Natural killer cell (primary cell): ENCODE results near the gene CYTH4. TPM values are rescaled to one million over a fixed set of nuclear protein-coding genes. Genes with fewer than 3 reads are reported as not detected.

Source experiments
- ATAC-seq, 3 donors: fragments of 150-1000 bp in 2 of 3; fragments of 200-7000 bp in 1 of 3; cut with Tn5 transposase; 1 replicate in 1 of 3; 2 replicates in 2 of 3; pipeline ENCODE4 v1.10.0; 2021; ENCODE audit warnings: mild to moderate bottlenecking in 2 of 3, moderate library complexity in 2 of 3
- DNase-seq, 2 donors: peaks; one replicate each; pipeline versions ENCODE4 v3.0.0 to v3.0.0-alpha.2; 2013 to 2021; ENCODE audit warnings: mixed read lengths in 1 of 2
- H3K27ac ChIP-seq: one replicate; pipeline ENCODE4 v1.5.1; 2013; ENCODE audit warnings: mild to moderate bottlenecking, low read length
- H3K27me3 ChIP-seq: one replicate; pipeline ENCODE4 v1.6.1; 2013; ENCODE audit warnings: low read length; ENCODE audit not compliant: control insufficient read depth, insufficient read depth
- H3K36me3 ChIP-seq: one replicate; pipeline ENCODE4 v1.6.1; 2013; ENCODE audit warnings: low read length; ENCODE audit not compliant: control insufficient read depth, insufficient read depth
- H3K4me1 ChIP-seq: one replicate; pipeline ENCODE4 v1.6.1; 2013; ENCODE audit warnings: low read length; ENCODE audit not compliant: control insufficient read depth, insufficient read depth
- H3K4me3 ChIP-seq: one replicate; pipeline ENCODE4 v1.5.1; 2013; ENCODE audit warnings: low read length
- H3K9me3 ChIP-seq: one replicate; pipeline ENCODE4 v1.6.1; 2013; ENCODE audit warnings: low read length; ENCODE audit not compliant: control insufficient read depth, insufficient read depth
- H3K27ac Mint-ChIP-seq, 2 donors: one replicate each; pipeline ENCODE4 v1.8.0; 2022; ENCODE audit warnings: mild to moderate bottlenecking in 2 of 2, mixed read lengths in 2 of 2, moderate library complexity in 1 of 2
- H3K27me3 Mint-ChIP-seq, 2 donors: one replicate each; pipeline ENCODE4 v1.8.0; 2022; ENCODE audit warnings: low read depth in 2 of 2, mixed read lengths in 2 of 2
- H3K36me3 Mint-ChIP-seq: one replicate; pipeline ENCODE4 v1.8.0; 2022; ENCODE audit warnings: mixed read lengths
- H3K4me1 Mint-ChIP-seq, 2 donors: one replicate each; pipeline ENCODE4 v1.8.0; 2022; ENCODE audit warnings: mixed read lengths in 2 of 2
- H3K4me3 Mint-ChIP-seq: one replicate; pipeline ENCODE4 v1.8.0; 2022; ENCODE audit warnings: mild to moderate bottlenecking, moderate library complexity, mixed read lengths
- H3K9me3 Mint-ChIP-seq, 2 donors: one replicate each; pipeline ENCODE4 v1.8.0; 2022; ENCODE audit warnings: mixed read lengths in 2 of 2
- WGBS: methylation state at CpG from one replicate; pipeline ENCODE4 v1.1.7; 2013; ENCODE audit warnings: missing lambda C conversion rate; ENCODE audit not compliant: insufficient coverage; 5-methylcytosine and 5-hydroxymethylcytosine counted together
- intact Hi-C: fragments of 100-400 bp; cut with micrococcal nuclease; formaldehyde crosslinking; loops from one replicate; pipeline ENCODE4 v1.14.2; 2022
- total RNA-seq, 4 donors: library from RNA; stranded (reverse); fragments of 120-200 nt in 1 of 4; gene quantifications; one replicate each; pipeline versions ENCODE4 v1.2.3 to v1.2.4, GENCODE V29; 2013 to 2022
- TF ChIP-seq, protein P1 (sequence below): fragments of 200-600 bp; IDR thresholded peaks from one replicate; pipeline ENCODE4 v1.8.0; 2022; ENCODE audit warnings: antibody characterized with exemption

Gene CYTH4
- total RNA-seq, 3 donors from 2014 or later (not counting 1 experiment from before 2014, with no cell fraction given): 219 to 260 (median 249) TPM

DNA sequence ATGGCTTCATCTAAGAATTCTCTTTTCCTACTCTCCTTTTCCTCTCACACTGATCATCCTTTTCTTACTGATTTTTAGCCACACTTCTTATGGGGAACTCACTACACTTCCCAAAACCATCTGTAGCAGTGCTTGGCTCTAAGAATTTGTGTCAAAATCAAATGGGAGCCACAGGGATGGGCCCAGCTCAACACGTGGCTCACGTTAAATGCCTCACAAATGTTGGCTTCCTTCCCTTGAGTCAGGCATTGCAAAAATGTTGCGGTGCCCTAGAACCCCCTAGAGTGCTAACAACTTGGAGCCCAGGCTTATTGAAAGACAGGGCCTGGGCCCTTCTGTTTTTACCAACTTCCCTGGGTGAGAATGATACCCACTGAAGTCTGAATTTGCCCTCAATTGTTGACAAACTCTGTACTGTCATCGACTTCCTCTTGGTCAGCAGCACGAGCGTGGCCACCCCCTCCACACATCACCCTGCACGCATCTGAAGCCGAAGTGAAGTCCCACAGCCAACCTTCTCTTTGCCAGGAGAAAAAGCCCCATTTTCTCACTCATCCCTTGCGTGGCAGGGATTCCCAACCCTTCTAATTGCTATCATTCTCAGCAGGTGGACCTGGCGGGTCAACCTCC, 75.3 kb downstream of the CYTH4 start:
- intact Hi-C loops: no loop called here
- TF ChIP-seq, protein P1, sequence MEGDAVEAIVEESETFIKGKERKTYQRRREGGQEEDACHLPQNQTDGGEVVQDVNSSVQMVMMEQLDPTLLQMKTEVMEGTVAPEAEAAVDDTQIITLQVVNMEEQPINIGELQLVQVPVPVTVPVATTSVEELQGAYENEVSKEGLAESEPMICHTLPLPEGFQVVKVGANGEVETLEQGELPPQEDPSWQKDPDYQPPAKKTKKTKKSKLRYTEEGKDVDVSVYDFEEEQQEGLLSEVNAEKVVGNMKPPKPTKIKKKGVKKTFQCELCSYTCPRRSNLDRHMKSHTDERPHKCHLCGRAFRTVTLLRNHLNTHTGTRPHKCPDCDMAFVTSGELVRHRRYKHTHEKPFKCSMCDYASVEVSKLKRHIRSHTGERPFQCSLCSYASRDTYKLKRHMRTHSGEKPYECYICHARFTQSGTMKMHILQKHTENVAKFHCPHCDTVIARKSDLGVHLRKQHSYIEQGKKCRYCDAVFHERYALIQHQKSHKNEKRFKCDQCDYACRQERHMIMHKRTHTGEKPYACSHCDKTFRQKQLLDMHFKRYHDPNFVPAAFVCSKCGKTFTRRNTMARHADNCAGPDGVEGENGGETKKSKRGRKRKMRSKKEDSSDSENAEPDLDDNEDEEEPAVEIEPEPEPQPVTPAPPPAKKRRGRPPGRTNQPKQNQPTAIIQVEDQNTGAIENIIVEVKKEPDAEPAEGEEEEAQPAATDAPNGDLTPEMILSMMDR: no peak
- no peak overlapping the region for H3K27ac Mint-ChIP-seq

DNA sequence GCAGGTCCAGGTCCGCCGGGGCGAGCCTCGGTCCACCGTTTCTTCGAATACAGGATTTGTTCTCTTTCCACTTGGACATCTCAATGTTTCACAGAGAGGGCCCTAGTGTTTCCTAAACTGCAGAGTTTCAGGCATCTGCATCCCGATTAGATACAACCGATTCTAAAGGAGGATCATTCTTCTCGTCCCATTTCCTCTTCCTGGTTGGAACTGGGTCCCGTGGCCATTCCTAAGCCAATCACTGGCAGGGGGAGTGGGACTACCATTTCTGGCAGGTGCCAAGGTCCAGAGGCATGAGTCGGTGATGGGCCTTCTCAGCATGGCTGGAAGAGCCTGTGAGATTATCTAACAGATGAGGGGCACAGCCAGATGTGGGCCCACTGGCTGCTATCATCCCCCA, 76.1 kb downstream of the CYTH4 start:
- Histone ChIP-seq H3K36me3 (no peaks in the 10 kb centered on the region), H3K4me3 (no peak overlapping the region), H3K27me3 (no peaks in the 10 kb centered on the region), H3K4me1 (no peaks in the 10 kb centered on the region), H3K9me3 (no peaks in the 10 kb centered on the region), H3K27ac (no peak overlapping the region)
- no peaks in the 10 kb centered on the region for H3K9me3 Mint-ChIP-seq
- no peak overlapping the region for H3K27ac Mint-ChIP-seq
- TF ChIP-seq, protein P1: no peak
- WGBS: 94% methylated on average over 11 of the region's 11 CpGs
- peaks cover 0 to 5% of the 10 kb centered on the region in 2 donors for H3K4me1 Mint-ChIP-seq
- H3K4me3 Mint-ChIP-seq: no peak overlapping the region
- ATAC-seq (no peak), DNase-seq (no peak)
- intact Hi-C loops: no loop called here
- no peaks in the 10 kb centered on the region for H3K36me3 Mint-ChIP-seq
- H3K27me3 Mint-ChIP-seq: peaks cover 0 to 3% of the 10 kb centered on the region in 2 donors

More for the DNA sequence above, 75.3 kb downstream of the CYTH4 start:
- H3K4me1 ChIP-seq: no peaks in the 10 kb centered on the region
- H3K4me3 ChIP-seq: no peak overlapping the region
- H3K27ac ChIP-seq: no peak overlapping the region
- no peaks in the 10 kb centered on the region for H3K9me3 ChIP-seq
- Mint-ChIP-seq H3K36me3 (no peaks in the 10 kb centered on the region), H3K4me1 (peaks cover 0 to 6% of the 10 kb centered on the region in 2 donors), H3K9me3 (no peaks in the 10 kb centered on the region), H3K4me3 (no peak overlapping the region), H3K27me3 (no peaks in the 10 kb centered on the region)
- H3K36me3 ChIP-seq: no peaks in the 10 kb centered on the region
- WGBS: 85% methylated on average over 10 of the region's 10 CpGs
- H3K27me3 ChIP-seq: no peaks in the 10 kb centered on the region
- DNase-seq (no peak), ATAC-seq (no peak)

DNA sequence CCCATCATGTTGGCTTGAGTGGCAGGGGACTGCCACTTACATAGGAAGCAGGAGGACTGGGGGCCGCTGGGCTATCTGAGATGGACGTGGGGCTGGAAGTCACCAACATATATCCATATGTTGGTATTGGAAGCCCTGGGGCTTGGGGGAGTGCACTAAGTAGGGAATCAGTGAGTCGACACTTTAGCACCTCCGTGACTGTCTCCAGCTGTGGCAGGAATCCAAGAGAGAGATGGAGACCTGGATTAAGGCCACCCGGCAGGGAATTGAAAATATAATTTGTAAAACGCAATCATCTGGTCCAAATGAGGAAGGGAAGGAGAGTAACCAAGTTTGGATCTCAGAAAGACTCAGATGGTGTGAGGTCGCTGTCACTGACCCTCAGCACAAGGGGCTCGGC, 76.6 kb downstream of the CYTH4 start:
- intact Hi-C loops: no loop called here

More for the DNA sequence above, 76.6 kb downstream of the CYTH4 start:
- 77% methylated on average over 8 of the region's 8 CpGs for WGBS
- ATAC-seq: no peak
- Histone ChIP-seq H3K9me3 (no peaks in the 10 kb centered on the region), H3K27ac (no peak overlapping the region), H3K4me3 (no peak overlapping the region), H3K27me3 (no peaks in the 10 kb centered on the region), H3K4me1 (no peaks in the 10 kb centered on the region), H3K36me3 (no peaks in the 10 kb centered on the region)
- H3K4me1 Mint-ChIP-seq: peaks cover 0 to 5% of the 10 kb centered on the region in 2 donors
- H3K9me3 Mint-ChIP-seq: no peaks in the 10 kb centered on the region
- no peak overlapping the region for H3K27ac Mint-ChIP-seq
- no peak for DNase-seq
- TF ChIP-seq, protein P1: no peak
- peaks cover 0 to 3% of the 10 kb centered on the region in 2 donors for H3K27me3 Mint-ChIP-seq
- H3K36me3 Mint-ChIP-seq: no peaks in the 10 kb centered on the region
- H3K4me3 Mint-ChIP-seq: no peak overlapping the region
